ENCODE data around the gene SHB.

The SHB gene

GRCh38 chr9:38101423-38101822 is 32.4 kb upstream of the SHB start:
- no peak overlapping the region for H3K27ac ChIP-seq (ENCODE audit: low read depth, low read length)
- no peak overlapping the region for H3K9ac ChIP-seq (ENCODE audit: low read length)
- no peak overlapping the region for H3K4me3 ChIP-seq (ENCODE audit: low read length)
- no peaks in the 10 kb centered on the region for H3K36me3 ChIP-seq (ENCODE audit: control insufficient read depth, insufficient read depth, low read length)
- no peaks in the 10 kb centered on the region for H3K4me1 ChIP-seq (ENCODE audit: control insufficient read depth, insufficient read depth, low read length)
- H3K27me3 ChIP-seq (ENCODE audit: control insufficient read depth, insufficient read depth, low read length), result no peaks in the 10 kb centered on the region

- H3K4me3 ChIP-seq (ENCODE audit: low read length), result no peak overlapping the region
- no peaks in the 10 kb centered on the region for H3K27me3 ChIP-seq (ENCODE audit: control insufficient read depth, insufficient read depth, low read length)
- H3K9ac ChIP-seq (ENCODE audit: low read length), result no peak overlapping the region
- H3K36me3 ChIP-seq (ENCODE audit: control insufficient read depth, insufficient read depth, low read length), result no peaks in the 10 kb centered on the region
- H3K27ac ChIP-seq (ENCODE audit: low read depth, low read length), result no peak overlapping the region
- H3K4me1 ChIP-seq (ENCODE audit: control insufficient read depth, insufficient read depth, low read length), result no peaks in the 10 kb centered on the region
These were observed 27.3 kb upstream of the SHB start for GRCh38 chr9:38096238-38096805.

GRCh38 chr9:38094165-38094564 is 25.1 kb upstream of the SHB start:
- Histone ChIP-seq H3K9ac (ENCODE audit: low read length) (no peak overlapping the region), H3K27me3 (ENCODE audit: control insufficient read depth, insufficient read depth, low read length) (no peaks in the 10 kb centered on the region), H3K27ac (ENCODE audit: low read depth, low read length) (no peak overlapping the region), H3K4me3 (ENCODE audit: low read length) (no peak overlapping the region), H3K4me1 (ENCODE audit: control insufficient read depth, insufficient read depth, low read length) (no peaks in the 10 kb centered on the region), H3K36me3 (ENCODE audit: control insufficient read depth, insufficient read depth, low read length) (no peaks in the 10 kb centered on the region)

GRCh38 chr9:38092656-38093055 is 23.6 kb upstream of the SHB start:
- Histone ChIP-seq H3K36me3 (ENCODE audit: control insufficient read depth, insufficient read depth, low read length) (no peaks in the 10 kb centered on the region), H3K27ac (ENCODE audit: low read depth, low read length) (no peak overlapping the region), H3K9ac (ENCODE audit: low read length) (no peak overlapping the region), H3K4me1 (ENCODE audit: control insufficient read depth, insufficient read depth, low read length) (peaks cover 4% of the 10 kb centered on the region), H3K27me3 (ENCODE audit: control insufficient read depth, insufficient read depth, low read length) (no peaks in the 10 kb centered on the region), H3K4me3 (ENCODE audit: low read length) (no peak overlapping the region)

- Histone ChIP-seq H3K4me1 (ENCODE audit: control insufficient read depth, insufficient read depth, low read length) (peaks cover 4% of the 10 kb centered on the region), H3K4me3 (ENCODE audit: low read length) (no peak overlapping the region), H3K27ac (ENCODE audit: low read depth, low read length) (no peak overlapping the region), H3K36me3 (ENCODE audit: control insufficient read depth, insufficient read depth, low read length) (no peaks in the 10 kb centered on the region), H3K9ac (ENCODE audit: low read length) (no peak overlapping the region), H3K27me3 (ENCODE audit: control insufficient read depth, insufficient read depth, low read length) (no peaks in the 10 kb centered on the region)
These were observed 23.1 kb upstream of the SHB start for GRCh38 chr9:38092200-38092524.

GRCh38 chr9:38091310-38092199 is 22.5 kb upstream of the SHB start:
- Histone ChIP-seq H3K27ac (ENCODE audit: low read depth, low read length) (no peak overlapping the region), H3K27me3 (ENCODE audit: control insufficient read depth, insufficient read depth, low read length) (no peaks in the 10 kb centered on the region), H3K4me3 (ENCODE audit: low read length) (no peak overlapping the region), H3K36me3 (ENCODE audit: control insufficient read depth, insufficient read depth, low read length) (no peaks in the 10 kb centered on the region), H3K4me1 (ENCODE audit: control insufficient read depth, insufficient read depth, low read length) (peaks cover 4% of the 10 kb centered on the region), H3K9ac (ENCODE audit: low read length) (no peak overlapping the region)

GRCh38 chr9:38090170-38090569 is 21.1 kb upstream of the SHB start:
- no peak overlapping the region for H3K27ac ChIP-seq (ENCODE audit: low read depth, low read length)
- H3K4me1 ChIP-seq (ENCODE audit: control insufficient read depth, insufficient read depth, low read length), result peaks cover 4% of the 10 kb centered on the region
- H3K36me3 ChIP-seq (ENCODE audit: control insufficient read depth, insufficient read depth, low read length), result no peaks in the 10 kb centered on the region
- no peak overlapping the region for H3K9ac ChIP-seq (ENCODE audit: low read length)
- no peak overlapping the region for H3K4me3 ChIP-seq (ENCODE audit: low read length)
- no peaks in the 10 kb centered on the region for H3K27me3 ChIP-seq (ENCODE audit: control insufficient read depth, insufficient read depth, low read length)

- Histone ChIP-seq H3K9ac (ENCODE audit: low read length) (no peak overlapping the region), H3K27ac (ENCODE audit: low read depth, low read length) (no peak overlapping the region), H3K4me3 (ENCODE audit: low read length) (no peak overlapping the region), H3K4me1 (ENCODE audit: control insufficient read depth, insufficient read depth, low read length) (peaks cover 4% of the 10 kb centered on the region), H3K27me3 (ENCODE audit: control insufficient read depth, insufficient read depth, low read length) (no peaks in the 10 kb centered on the region), H3K36me3 (ENCODE audit: control insufficient read depth, insufficient read depth, low read length) (no peaks in the 10 kb centered on the region)
These were observed 20.5 kb upstream of the SHB start for GRCh38 chr9:38089387-38090165.

GRCh38 chr9:38088006-38088925 is 19.2 kb upstream of the SHB start:
- H3K9ac ChIP-seq (ENCODE audit: low read length), result no peak overlapping the region
- H3K4me3 ChIP-seq (ENCODE audit: low read length), result no peak overlapping the region
- no peaks in the 10 kb centered on the region for H3K36me3 ChIP-seq (ENCODE audit: control insufficient read depth, insufficient read depth, low read length)
- H3K27me3 ChIP-seq (ENCODE audit: control insufficient read depth, insufficient read depth, low read length), result no peaks in the 10 kb centered on the region
- H3K4me1 ChIP-seq (ENCODE audit: control insufficient read depth, insufficient read depth, low read length), result peaks cover 4% of the 10 kb centered on the region
- H3K27ac ChIP-seq (ENCODE audit: low read depth, low read length), result no peak overlapping the region

- Histone ChIP-seq H3K9ac (ENCODE audit: low read length) (no peak overlapping the region), H3K27me3 (ENCODE audit: control insufficient read depth, insufficient read depth, low read length) (no peaks in the 10 kb centered on the region), H3K4me3 (ENCODE audit: low read length) (no peak overlapping the region), H3K27ac (ENCODE audit: low read depth, low read length) (no peak overlapping the region), H3K4me1 (ENCODE audit: control insufficient read depth, insufficient read depth, low read length) (peaks cover 4% of the 10 kb centered on the region), H3K36me3 (ENCODE audit: control insufficient read depth, insufficient read depth, low read length) (no peaks in the 10 kb centered on the region)
These were observed 17.5 kb upstream of the SHB start for GRCh38 chr9:38086496-38086895.

GRCh38 chr9:38085308-38085707 is 16.3 kb upstream of the SHB start:
- Histone ChIP-seq H3K4me1 (ENCODE audit: control insufficient read depth, insufficient read depth, low read length) (peaks cover 4% of the 10 kb centered on the region), H3K27me3 (ENCODE audit: control insufficient read depth, insufficient read depth, low read length) (no peaks in the 10 kb centered on the region), H3K9ac (ENCODE audit: low read length) (no peak overlapping the region), H3K4me3 (ENCODE audit: low read length) (no peak overlapping the region), H3K27ac (ENCODE audit: low read depth, low read length) (no peak overlapping the region), H3K36me3 (ENCODE audit: control insufficient read depth, insufficient read depth, low read length) (no peaks in the 10 kb centered on the region)

GRCh38 chr9:38084556-38084880 is 15.5 kb upstream of the SHB start:
- Histone ChIP-seq H3K4me1 (ENCODE audit: control insufficient read depth, insufficient read depth, low read length) (peaks cover 4% of the 10 kb centered on the region), H3K9ac (ENCODE audit: low read length) (no peak overlapping the region), H3K27me3 (ENCODE audit: control insufficient read depth, insufficient read depth, low read length) (no peaks in the 10 kb centered on the region), H3K4me3 (ENCODE audit: low read length) (no peak overlapping the region), H3K27ac (ENCODE audit: low read depth, low read length) (no peak overlapping the region), H3K36me3 (ENCODE audit: control insufficient read depth, insufficient read depth, low read length) (no peaks in the 10 kb centered on the region)
